Dermis microvascular lymphatic vessel endothelial cell (primary cell): ENCODE data around the gene MOB2. TPM values are rescaled to one million over a fixed set of nuclear protein-coding genes. Genes with fewer than 3 reads are reported as not detected.
A peak's percentile ranks its signal among the peaks of the same experiment; 100 is the strongest.
"Not testable (repeated sequence)": the region's sequence is repeated elsewhere in the genome, so short reads cannot be mapped to it uniquely, and the experiment has no call there.

Source experiments
- DNase-seq, 2 donors: peaks; one replicate each; pipeline versions ENCODE4 v3.0.0 to v3.0.0-alpha.2; 2010; ENCODE audit warnings: low read depth in 2 of 2
- total RNA-seq: library from RNA; depleted of rRNA; stranded (reverse); fragments of >200 nt; gene quantifications from 2 replicates; pipeline ENCODE4 v1.2.1, GENCODE V29; 2014

MOB2 gene
- total RNA-seq, 1 donor from 2014 or later: 42.2 TPM

DNA sequence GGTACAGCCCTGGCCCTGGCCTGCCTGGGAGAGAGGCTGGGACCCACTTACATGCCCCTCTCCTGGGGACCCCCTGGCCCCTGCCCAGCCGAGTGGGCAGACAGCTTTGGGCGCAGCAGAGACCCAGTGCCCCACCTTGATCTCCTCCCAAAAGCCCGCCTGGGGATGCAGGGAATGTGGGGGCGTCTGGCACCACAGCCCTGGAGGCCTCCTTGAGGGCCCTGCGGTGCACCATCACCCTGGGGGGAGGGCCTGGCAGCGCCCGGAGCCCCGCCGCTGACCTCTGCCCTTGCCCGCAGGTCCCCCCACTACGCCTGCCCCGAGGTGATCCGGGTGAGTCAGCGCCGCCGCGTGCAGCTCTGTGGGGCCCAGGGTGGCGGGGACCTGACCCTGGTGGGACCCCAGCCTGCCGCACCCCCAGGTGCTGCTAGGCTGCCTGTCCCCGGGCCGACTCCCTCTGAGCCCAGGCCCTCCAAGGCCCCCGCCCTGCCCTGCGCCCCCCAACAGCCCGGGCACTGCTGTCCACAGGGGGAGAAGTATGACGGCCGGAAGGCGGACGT, 43.7 kb downstream of the MOB2 start:
- no peak for DNase-seq

DNA sequence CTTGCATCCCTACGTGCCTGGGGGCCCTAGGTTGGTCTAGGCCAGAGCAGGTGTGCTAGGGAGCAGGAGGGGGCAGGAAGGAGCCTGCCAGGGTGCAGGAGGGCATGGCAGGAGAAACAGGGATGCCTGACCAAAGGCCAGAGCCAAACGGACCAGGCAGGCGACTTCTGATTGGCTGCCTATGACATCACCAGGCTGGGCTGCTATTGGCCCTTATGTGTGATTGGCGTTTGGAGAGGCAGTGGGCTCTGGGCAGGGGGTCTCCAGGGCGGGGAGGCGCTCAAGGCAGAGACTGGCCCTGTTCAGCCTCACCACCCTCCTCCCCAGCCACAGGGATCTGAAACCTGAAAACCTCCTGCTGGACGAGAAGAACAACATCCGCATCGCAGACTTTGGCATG, 44.4 kb downstream of the MOB2 start:
- DNase-seq: peak in 1 of 2 donors; percentile 17

DNA sequence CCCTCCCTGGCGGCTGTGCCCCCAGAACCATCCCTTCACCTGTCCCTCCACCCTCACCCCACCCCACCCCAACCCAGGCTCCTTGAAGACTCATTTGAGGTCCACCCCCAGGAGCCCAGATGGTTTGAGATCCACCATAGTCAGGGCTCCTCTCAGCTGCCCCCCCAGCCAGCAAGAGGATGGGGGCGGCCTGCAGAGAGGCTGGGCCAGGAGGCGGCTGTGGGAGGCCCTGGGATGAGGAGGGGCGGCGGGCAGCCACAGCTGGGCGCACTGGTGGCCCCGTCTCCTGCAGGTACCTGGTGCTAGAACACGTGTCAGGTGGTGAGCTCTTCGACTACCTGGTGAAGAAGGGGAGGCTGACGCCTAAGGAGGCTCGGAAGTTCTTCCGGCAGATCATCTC, 46.1 kb downstream of the MOB2 start:
- no peak for DNase-seq

- no peak for DNase-seq
These were observed 46.5 kb downstream of the MOB2 start for GRCh38 chr11:1440066-1440465.

DNA sequence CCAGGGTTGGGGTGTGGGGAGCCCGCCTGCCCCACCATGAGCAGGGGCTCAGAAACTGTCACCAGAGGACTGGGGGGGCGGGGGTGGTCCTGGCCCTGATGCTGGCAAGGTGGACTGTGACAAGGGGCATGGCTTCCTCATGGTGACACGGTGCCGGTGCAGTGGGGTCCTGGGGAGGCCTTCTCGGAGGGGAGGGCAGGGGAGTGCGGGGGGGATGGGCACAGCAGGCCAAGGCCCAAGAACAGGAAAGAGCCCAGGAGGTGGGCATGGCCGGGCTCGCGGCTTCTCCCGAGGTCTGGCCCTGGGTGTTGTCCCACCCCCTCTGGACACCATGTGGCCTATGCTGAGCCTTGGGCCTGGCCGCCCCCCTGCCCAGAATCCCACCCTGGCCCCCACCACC, 47.2 kb downstream of the MOB2 start:
- no peak for DNase-seq

- no peak for DNase-seq
These were observed 47.6 kb downstream of the MOB2 start for GRCh38 chr11:1438967-1439330.

GRCh38 chr11:1438261-1438966, 48.2 kb downstream of the MOB2 start:
- no peak for DNase-seq

GRCh38 chr11:1437500-1437899, 49.1 kb downstream of the MOB2 start:
- no peak for DNase-seq

GRCh38 chr11:1436468-1437039, 50.0 kb downstream of the MOB2 start:
- no peak for DNase-seq

DNA sequence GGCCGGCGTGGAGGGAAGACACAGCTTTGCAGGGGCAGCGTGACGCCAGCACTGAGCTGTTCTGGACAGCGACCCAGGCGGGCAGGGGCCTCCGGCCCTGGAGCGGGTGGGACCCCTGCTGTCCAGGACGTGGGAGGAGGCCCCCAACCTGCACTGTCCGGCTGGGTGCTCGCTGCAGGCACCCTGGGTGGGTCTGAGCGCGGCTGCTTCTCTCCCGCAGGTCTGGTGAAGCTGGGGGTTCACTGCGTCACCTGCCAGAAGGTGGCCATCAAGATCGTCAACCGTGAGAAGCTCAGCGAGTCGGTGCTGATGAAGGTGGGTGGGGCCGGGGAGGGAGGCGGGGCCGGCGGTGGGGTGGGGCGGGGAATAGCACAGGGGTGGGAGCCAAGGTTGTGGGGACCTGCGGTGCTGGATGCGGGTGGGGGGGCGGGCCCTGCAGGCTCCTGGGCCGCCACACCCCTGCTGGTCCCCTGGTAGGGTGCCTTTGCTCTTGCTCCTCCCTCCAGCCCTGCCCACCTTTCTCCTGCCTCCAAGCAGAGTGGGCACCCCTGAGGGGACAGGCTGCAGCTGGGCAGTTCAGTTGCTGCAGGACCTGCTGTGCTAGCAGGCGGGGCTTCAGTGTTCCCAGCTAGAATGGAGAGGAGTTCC, 50.6 kb downstream of the MOB2 start:
- no peak for DNase-seq

DNA sequence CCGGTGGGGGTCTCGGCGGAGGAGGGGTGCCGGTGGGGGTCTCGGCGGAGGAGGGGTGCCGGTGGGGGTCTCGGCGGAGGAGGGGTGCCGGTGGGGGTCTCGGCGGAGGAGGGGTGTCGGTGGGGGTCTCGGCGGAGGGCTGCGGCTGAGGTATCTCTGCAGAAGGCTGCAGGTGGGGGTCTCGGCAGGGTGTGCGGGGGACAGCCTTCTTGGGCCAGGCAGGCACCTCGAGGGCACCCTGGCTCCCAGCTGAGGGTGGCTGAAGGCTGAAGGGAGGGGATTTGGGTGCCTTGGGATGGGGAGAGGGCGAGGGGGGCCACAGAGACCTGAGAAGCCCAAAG, 51.1 kb downstream of the MOB2 start:
- not testable (repeated sequence) for DNase-seq

- DNase-seq: no peak
These were observed 52.5 kb downstream of the MOB2 start for GRCh38 chr11:1433977-1434640.

DNA sequence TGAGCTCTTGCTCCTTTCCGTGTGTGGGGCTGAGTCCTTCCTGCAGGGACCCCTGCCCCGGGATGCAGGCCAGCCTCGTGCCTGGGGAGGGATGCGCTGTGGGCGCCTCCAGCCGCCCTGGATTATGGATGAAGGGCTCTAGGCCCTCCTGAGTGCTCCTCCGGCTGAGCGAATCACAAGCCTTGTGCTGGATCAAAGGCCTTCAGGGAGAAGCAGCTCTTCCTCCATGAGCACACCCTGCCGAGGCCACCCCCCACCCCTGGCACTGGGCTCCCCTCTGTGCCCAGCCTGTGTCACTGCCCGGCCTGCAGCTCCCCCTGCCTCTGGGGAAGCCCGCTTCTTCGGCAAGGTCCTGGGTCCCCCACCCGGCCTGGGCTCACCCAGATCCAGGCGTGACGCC, 53.0 kb downstream of the MOB2 start:
- DNase-seq: no peak

GRCh38 chr11:1428762-1429316, 57.7 kb downstream of the MOB2 start:
- DNase-seq: no peak

DNA sequence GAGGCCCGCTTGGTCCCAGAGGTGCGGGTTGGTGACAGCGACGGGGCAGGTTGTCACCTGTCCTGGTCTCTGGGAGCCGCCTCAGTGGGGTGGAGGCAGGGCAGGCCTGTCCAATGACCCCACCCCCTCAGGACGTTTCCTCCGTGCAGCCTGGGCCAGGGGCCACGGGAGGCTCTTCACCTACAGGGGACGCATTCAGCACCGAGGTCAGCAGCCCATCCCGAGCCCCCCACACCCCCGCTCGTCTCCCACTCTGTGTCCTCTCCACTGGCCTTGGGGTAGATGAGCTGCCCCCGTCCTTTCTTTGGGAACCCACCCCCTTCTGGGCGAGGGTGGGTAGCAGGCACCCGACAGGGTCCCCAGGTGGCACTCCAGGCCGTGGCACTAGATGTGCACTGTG, 61.1 kb downstream of the MOB2 start:
- no peak for DNase-seq

GRCh38 chr11:1425006-1425405, 61.6 kb downstream of the MOB2 start:
- no peak for DNase-seq

- not testable (repeated sequence) for DNase-seq
These were observed 63.2 kb downstream of the MOB2 start for GRCh38 chr11:1423406-1423805.

DNA sequence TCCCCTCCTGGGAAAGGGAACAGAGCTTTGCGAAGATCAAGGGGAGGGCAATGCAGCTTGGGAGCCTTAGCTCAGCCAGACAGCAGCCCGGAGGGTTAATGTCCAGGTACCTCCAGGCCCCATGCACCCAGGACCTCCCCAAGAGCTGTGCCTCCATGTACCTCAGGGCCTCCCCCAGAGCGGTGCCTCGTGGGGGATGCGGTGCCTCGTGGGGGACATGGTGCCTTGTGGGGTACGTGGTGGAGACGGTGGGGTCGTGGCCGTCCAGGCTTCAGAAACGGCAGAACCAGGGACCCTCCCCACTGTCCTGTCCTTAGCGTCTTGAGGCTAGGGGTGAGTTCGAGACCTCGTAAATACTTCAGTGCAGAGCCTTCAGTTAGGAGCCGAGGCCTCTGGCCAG, 63.6 kb downstream of the MOB2 start:
- DNase-seq: no peak

DNA sequence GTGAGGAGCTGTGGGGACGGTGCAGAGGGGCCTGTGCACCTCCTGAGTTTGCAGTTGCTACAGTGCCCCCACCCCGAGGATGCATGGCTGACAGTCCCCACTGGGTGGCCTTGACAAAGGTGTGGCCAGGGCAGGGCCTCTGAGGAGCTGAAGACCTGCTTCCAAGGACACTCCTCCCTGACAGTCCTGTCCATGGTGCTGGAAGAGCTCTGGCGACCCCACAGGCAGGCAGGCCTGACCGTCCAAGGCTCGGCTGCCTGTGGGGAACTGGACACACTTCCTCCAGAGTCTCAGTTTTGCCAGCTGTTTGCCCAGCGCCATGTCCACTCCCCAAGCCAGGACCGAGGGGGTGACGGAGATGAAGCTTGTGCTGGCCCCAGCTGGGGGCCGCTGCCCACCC, 64.1 kb downstream of the MOB2 start:
- DNase-seq: no peak

- DNase-seq: no peak
These were observed 65.3 kb downstream of the MOB2 start for GRCh38 chr11:1421291-1421690.

DNA sequence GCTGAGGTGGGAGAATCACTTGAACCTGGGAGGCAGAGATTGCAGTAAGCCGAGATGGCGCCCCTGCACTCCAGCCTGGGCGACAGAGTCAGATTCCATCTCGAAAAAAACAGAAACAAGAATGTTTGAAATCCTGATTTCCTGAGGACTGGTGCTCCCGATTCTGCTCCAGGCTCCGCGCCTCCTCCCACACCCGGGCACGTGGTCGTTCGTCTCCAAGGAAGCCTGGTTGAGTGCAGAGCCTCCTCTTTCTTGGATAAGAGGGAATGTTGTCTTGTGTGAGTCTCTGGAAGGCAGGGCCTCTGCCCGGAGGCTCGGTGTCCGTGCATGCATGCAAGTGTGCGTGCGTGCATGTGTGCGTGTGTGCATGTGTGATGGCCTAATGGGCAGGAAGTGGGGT, 66.8 kb downstream of the MOB2 start:
- no peak for DNase-seq
